Bronchial epithelial cell (primary cell): ENCODE measurements around the gene NEK10. TPM values are rescaled to one million over a fixed set of nuclear protein-coding genes. Genes with fewer than 3 reads are reported as not detected.

Experiments
- DNase-seq: peaks from one replicate; pipeline ENCODE4 v3.0.0-alpha.2; 2010; ENCODE audit warnings: low read depth
- FAIRE-seq: peaks from 2 replicates; lab custom pipeline; 2011; peaks lifted over from hg19 to GRCh38; lab: Jason Lieb, UNC
- H3K27me3 ChIP-seq: 2 replicates; pipeline ENCODE4 v1.5.1; 2011; ENCODE audit warnings: low read length; ENCODE audit not compliant: control insufficient read depth, insufficient read depth
- H3K36me3 ChIP-seq: 2 replicates; pipeline ENCODE4 v1.5.1; 2011; ENCODE audit warnings: low read length; ENCODE audit not compliant: control insufficient read depth, insufficient read depth
- H3K4me3 ChIP-seq: 2 replicates; pipeline ENCODE4 v1.5.1; 2011; ENCODE audit warnings: mild to moderate bottlenecking, low read depth, low read length, control low read depth
- CTCF ChIP-seq: IDR thresholded peaks from 2 replicates; pipeline ENCODE4 v1.5.1; 2011; ENCODE audit warnings: mild to moderate bottlenecking, moderate library complexity, low read length, control low read depth, inconsistent platforms; ENCODE audit not compliant: insufficient read depth, severe bottlenecking
- total RNA-seq: library from RNA; depleted of rRNA; stranded (reverse); fragments of >200 nt; gene quantifications from 2 replicates; pipeline ENCODE4 v1.2.1, GENCODE V29; 2014

NEK10 gene
- total RNA-seq, 1 donor from 2014 or later: 1.1 TPM

GRCh38 chr3:27385504-27385903 is 16.3 kb upstream of the NEK10 start:
- H3K36me3 ChIP-seq: peaks cover 10% of the 10 kb centered on the region
- DNase-seq (no peak), FAIRE-seq (no peak)
- H3K4me3 ChIP-seq: no peak overlapping the region
- TF ChIP-seq CTCF: no peak
- H3K27me3 ChIP-seq: no peaks in the 10 kb centered on the region

GRCh38 chr3:27384191-27384590 is 15.0 kb upstream of the NEK10 start:
- Histone ChIP-seq H3K27me3 (no peaks in the 10 kb centered on the region), H3K4me3 (no peak overlapping the region), H3K36me3 (peaks cover 10% of the 10 kb centered on the region)
- DNase-seq (no peak), FAIRE-seq (no peak)
- TF ChIP-seq CTCF: no peak

- Histone ChIP-seq H3K4me3 (no peak overlapping the region), H3K36me3 (peaks cover 9% of the 10 kb centered on the region), H3K27me3 (no peaks in the 10 kb centered on the region)
- no peak for FAIRE-seq
- no peak for TF ChIP-seq CTCF
- DNase-seq: no peak
These were observed 11.5 kb upstream of the NEK10 start for GRCh38 chr3:27380433-27381357.

- no peak overlapping the region for H3K4me3 ChIP-seq
- FAIRE-seq (no peak), DNase-seq (no peak)
- H3K36me3 ChIP-seq: peaks cover 3% of the 10 kb centered on the region
- H3K27me3 ChIP-seq: no peaks in the 10 kb centered on the region
- TF ChIP-seq CTCF: no peak
These were observed 9.1 kb upstream of the NEK10 start for GRCh38 chr3:27378331-27378730.

- H3K36me3 ChIP-seq: no peaks in the 10 kb centered on the region
- FAIRE-seq (no peak), DNase-seq (no peak)
- H3K4me3 ChIP-seq: no peak overlapping the region
- no peaks in the 10 kb centered on the region for H3K27me3 ChIP-seq
- TF ChIP-seq CTCF: no peak
These were observed 7.1 kb upstream of the NEK10 start for GRCh38 chr3:27376109-27376772.
